Suprapubic skin (tissue), 4 donors: Measurements from ENCODE around the gene MIR17HG. TPM values are rescaled to one million over a fixed set of nuclear protein-coding genes. Genes with fewer than 3 reads are reported as not detected.

ENCODE experiments used
- DNase-seq, 2 donors: peaks; one replicate each; pipeline ENCODE4 v3.0.0-alpha.2; 2019; ENCODE audit warnings: low spot score in 2 of 2
- H3K27ac ChIP-seq: fragments of 200-600 bp; sonication (generic); one replicate; pipeline ENCODE4 v1.5.1; 2019
- H3K27me3 ChIP-seq: fragments of 200-600 bp; sonication (generic); one replicate; pipeline ENCODE4 v1.5.1; 2019
- H3K36me3 ChIP-seq: fragments of 200-600 bp; sonication (generic); one replicate; pipeline ENCODE4 v1.5.1; 2019
- H3K4me1 ChIP-seq: fragments of 200-600 bp; sonication (generic); one replicate; pipeline ENCODE4 v1.5.1; 2019
- H3K4me3 ChIP-seq: fragments of 200-600 bp; sonication (generic); one replicate; pipeline ENCODE4 v1.5.1; 2019; ENCODE audit warnings: mild to moderate bottlenecking
- H3K9me3 ChIP-seq: fragments of 200-600 bp; sonication (generic); one replicate; pipeline ENCODE4 v1.5.1; 2019
- CTCF ChIP-seq, 2 donors: fragments of 200-600 bp in 1 of 2; fragments of 450-650 bp in 1 of 2; sonication (generic) in 1 of 2; IDR thresholded peaks; one replicate each; pipeline ENCODE4 v1.5.1; 2016 to 2019; ENCODE audit warnings: antibody characterized with exemption in 2 of 2, mild to moderate bottlenecking in 1 of 2, moderate library complexity in 1 of 2
- EP300 ChIP-seq: sonication (generic); formaldehyde crosslinking; IDR thresholded peaks from one replicate; pipeline ENCODE4 v1.6.1; 2017; ENCODE audit warnings: antibody characterized with exemption
- POLR2A ChIP-seq, 2 donors: fragments of 450-650 bp; IDR thresholded peaks; one replicate each; pipeline ENCODE4 v1.6.1; 2017; ENCODE audit warnings: antibody characterized with exemption in 2 of 2, mild to moderate bottlenecking in 2 of 2, moderate library complexity in 2 of 2
- POLR2AphosphoS5 ChIP-seq, 3 donors: sonication (generic); formaldehyde crosslinking; IDR thresholded peaks; one replicate each; pipeline ENCODE4 v1.6.1; 2017; ENCODE audit warnings: antibody characterized with exemption in 3 of 3
- WGBS: methylation state at CpG from one replicate; pipeline ENCODE4 v1.1.5; 2018; 5-methylcytosine and 5-hydroxymethylcytosine counted together
- total RNA-seq, 4 donors: library from RNA; depleted of rRNA; stranded (reverse); fragments of >200 nt; gene quantifications; one replicate each; pipeline ENCODE4 v1.1.0, GENCODE V29; 2016

Gene MIR17HG
- total RNA-seq, 4 donors from 2014 or later = 4.0 to 12.8 (median 4.2) TPM

- no peaks in the 10 kb centered on the region for H3K27me3 ChIP-seq
- no peak overlapping the region for H3K4me3 ChIP-seq
- TF ChIP-seq POLR2A (IDR thresholded peaks at IDR 0.05) (no peak), POLR2AphosphoS5 (IDR thresholded peaks at IDR 0.05) (no peak), EP300 (no peak), CTCF (IDR thresholded peaks at IDR 0.05) (no peak)
- WGBS = 95% methylated on average over 6 of the region's 6 CpGs
- peaks cover 10% of the 10 kb centered on the region for H3K4me1 ChIP-seq
- DNase-seq = no peak
- H3K36me3 ChIP-seq = peaks cover 46% of the 10 kb centered on the region
- no peaks in the 10 kb centered on the region for H3K9me3 ChIP-seq
- no peak overlapping the region for H3K27ac ChIP-seq
These were observed 7.8 kb downstream of the MIR17HG start for GRCh38 chr13:91355099-91355825.

- no peak for DNase-seq
- Histone ChIP-seq H3K4me1 (peaks cover 4% of the 10 kb centered on the region), H3K27me3 (no peaks in the 10 kb centered on the region), H3K9me3 (no peaks in the 10 kb centered on the region), H3K27ac (no peak overlapping the region), H3K4me3 (no peak overlapping the region), H3K36me3 (peaks cover 38% of the 10 kb centered on the region)
- TF ChIP-seq EP300 = no peak
- TF ChIP-seq POLR2AphosphoS5 (IDR thresholded peaks at IDR 0.05) = no peak
- TF ChIP-seq POLR2A (IDR thresholded peaks at IDR 0.05) = no peak
- no peak for TF ChIP-seq CTCF (IDR thresholded peaks at IDR 0.05)
- 96% methylated on average over 6 of the region's 6 CpGs for WGBS
These were observed 8.6 kb downstream of the MIR17HG start for GRCh38 chr13:91355826-91356710.

GRCh38 chr13:91356919-91357612 lies 9.6 kb downstream of the MIR17HG start:
- H3K36me3 ChIP-seq = peaks cover 28% of the 10 kb centered on the region
- WGBS = 83% methylated on average over 6 of the region's 6 CpGs

GRCh38 chr13:91357613-91358386 lies 10.3 kb downstream of the MIR17HG start:
- no peaks in the 10 kb centered on the region for H3K4me1 ChIP-seq
- H3K27me3 ChIP-seq = no peaks in the 10 kb centered on the region
- H3K36me3 ChIP-seq = peaks cover 24% of the 10 kb centered on the region
- DNase-seq = no peak
- no peak overlapping the region for H3K27ac ChIP-seq
- H3K4me3 ChIP-seq = no peak overlapping the region
- 61% methylated on average over 7 of the region's 7 CpGs for WGBS
- no peak for TF ChIP-seq POLR2AphosphoS5 (IDR thresholded peaks at IDR 0.05)
- no peak for TF ChIP-seq CTCF (IDR thresholded peaks at IDR 0.05)
- TF ChIP-seq POLR2A (IDR thresholded peaks at IDR 0.05) = no peak
- no peak for TF ChIP-seq EP300
- no peaks in the 10 kb centered on the region for H3K9me3 ChIP-seq

More at GRCh38 chr13:91356919-91357612, 9.6 kb downstream of the MIR17HG start:
- TF ChIP-seq EP300 = no peak
- no peaks in the 10 kb centered on the region for H3K9me3 ChIP-seq
- H3K27ac ChIP-seq = no peak overlapping the region
- no peak overlapping the region for H3K4me3 ChIP-seq
- peaks cover under 1% of the 10 kb centered on the region for H3K4me1 ChIP-seq
- no peak for DNase-seq
- H3K27me3 ChIP-seq = no peaks in the 10 kb centered on the region

GRCh38 chr13:91358387-91358782 lies 10.9 kb downstream of the MIR17HG start:
- no peaks in the 10 kb centered on the region for H3K9me3 ChIP-seq
- H3K4me1 ChIP-seq = no peaks in the 10 kb centered on the region
- no peaks in the 10 kb centered on the region for H3K27me3 ChIP-seq
- peaks cover 24% of the 10 kb centered on the region for H3K36me3 ChIP-seq
- WGBS = 56% methylated on average over 2 of the region's 2 CpGs
- no peak overlapping the region for H3K27ac ChIP-seq
- no peak for TF ChIP-seq CTCF (IDR thresholded peaks at IDR 0.05)
- no peak for TF ChIP-seq POLR2A (IDR thresholded peaks at IDR 0.05)
- TF ChIP-seq EP300 = no peak
- no peak for TF ChIP-seq POLR2AphosphoS5 (IDR thresholded peaks at IDR 0.05)
- no peak overlapping the region for H3K4me3 ChIP-seq
- no peak for DNase-seq
